ENCODE data around the gene TOE1.
"Not testable (repeated sequence)": the region's sequence is repeated elsewhere in the genome, so short reads cannot be mapped to it uniquely, and the experiment has no call there.

The TOE1 gene

GRCh38 chr1:45360981-45361380 is 21.0 kb downstream of the TOE1 start:
- not testable (repeated sequence) for DNase-seq

DNA sequence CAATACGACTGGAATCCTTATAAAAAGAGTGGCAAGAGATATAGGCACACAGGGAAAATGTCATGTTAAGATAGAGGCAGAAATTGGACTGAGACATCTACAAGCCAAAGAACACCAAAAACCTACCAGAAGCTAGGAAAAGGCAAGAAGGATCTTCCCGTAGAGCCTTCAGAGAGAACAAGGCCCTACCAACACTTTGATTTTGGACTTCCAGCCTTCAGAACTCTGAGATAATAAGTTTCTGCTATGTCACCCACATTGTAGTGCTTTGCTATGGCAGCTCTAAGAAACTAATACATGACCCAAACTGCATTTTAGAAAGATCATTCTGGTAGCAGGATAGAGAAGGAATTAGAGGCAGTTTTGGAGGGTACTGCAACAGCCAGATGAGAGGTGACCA is 24.3 kb downstream of the TOE1 start:
- no peak for DNase-seq

- no peak for DNase-seq
Measured at GRCh38 chr1:45365051-45365450, 25.1 kb downstream of the TOE1 start.

DNA sequence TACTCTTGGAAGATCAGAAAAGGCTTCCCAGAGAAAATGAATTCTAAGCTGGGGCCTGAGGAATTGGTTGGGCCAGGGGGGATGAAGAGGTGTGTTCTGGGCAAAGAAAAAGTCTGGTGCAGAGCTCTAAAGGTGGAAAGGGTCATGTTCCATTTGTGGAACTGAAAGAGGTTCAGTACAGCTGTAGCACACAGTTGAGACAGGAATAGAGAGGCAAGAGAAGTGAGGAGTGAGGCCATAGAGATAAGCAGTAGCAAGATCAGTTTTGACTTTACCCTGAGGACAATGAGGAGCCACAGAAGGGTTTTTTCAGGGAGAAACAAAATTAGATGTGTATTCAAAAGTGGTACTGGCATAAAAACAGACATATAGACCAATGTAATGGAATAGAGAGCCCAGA is 30.6 kb downstream of the TOE1 start:
- DNase-seq, result no peak

DNA sequence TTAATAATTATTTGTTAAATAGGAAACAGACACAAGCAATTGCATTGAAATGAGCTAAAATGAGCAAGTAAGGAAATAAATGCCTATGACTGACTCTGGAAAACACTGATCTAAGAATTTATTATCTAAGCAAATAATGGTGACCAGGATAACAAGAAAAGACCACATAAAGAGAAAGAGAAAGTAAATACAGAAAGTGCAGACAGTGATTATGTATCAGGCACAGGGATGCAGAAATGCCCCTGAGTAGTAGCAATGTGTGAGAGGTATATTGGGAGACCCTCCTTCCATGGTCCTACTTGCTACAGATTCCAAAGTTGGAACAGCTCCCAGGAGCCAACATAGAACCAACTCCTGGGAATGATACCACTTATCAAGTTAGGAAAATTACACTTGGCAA is 33.6 kb downstream of the TOE1 start:
- no peak for DNase-seq

DNA sequence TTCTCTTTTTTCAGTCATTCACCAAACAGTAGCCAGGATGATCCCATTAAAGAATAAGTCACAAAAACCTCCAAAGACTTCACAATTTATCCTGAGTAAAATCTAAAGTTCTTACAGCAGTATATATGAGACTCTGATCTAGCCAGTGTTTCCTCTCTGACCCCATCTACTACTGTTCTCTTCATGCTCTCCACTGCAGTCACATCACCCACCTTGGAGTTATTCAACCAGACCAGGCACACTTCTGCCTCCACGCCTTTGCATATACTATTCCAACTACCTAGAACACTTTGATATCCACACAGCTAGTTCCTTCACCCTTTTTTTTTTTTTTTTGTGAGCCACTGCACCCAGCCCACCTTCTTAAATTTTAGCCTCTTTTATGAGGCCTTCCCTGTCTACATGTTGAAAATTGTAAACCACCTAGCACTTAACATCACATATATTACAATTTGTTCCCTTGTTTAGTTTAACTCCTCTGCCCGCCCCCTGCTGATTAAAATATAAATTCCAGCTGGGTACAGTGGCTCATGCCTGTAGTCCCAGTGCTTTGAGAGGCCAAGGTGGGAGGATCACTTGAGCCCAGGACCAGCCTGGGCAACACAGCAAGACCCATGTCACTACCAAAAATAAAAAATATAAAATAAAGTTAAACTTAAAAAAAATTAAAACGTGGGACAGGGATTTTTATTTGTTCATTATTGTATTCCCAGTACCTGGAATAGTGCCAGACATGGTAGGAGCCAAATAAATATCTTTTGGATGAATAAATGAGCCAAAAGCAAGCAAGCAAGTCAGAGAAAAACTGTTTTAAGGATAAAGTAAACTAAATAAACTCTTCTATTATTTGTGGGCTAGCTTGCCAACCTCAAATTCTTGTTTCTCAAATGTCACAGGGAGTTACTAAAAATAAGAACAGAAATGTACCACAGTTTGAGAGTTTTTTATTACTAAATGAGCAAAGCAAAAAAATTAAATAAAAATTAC is 35.4 kb downstream of the TOE1 start:
- no peak for DNase-seq

DNA sequence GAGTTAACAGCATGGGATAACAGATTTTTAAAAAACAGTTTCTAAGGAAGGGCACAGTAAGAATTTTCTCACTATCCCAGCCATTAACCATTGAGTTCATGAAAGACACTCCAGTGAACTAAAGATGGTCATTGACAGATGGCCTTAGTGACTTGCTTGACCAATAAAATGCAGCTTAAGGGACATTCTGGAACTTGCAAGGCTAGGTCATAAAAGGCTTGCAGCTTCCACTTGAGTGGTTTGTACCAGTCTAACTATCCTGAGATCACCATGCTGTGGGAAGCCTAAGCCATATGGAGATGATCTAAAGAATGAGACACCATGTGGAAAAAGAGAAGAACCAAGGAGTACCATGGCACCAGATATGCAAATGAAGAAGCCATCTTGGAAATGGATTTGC is 38.2 kb downstream of the TOE1 start:
- DNase-seq, result no peak

DNA sequence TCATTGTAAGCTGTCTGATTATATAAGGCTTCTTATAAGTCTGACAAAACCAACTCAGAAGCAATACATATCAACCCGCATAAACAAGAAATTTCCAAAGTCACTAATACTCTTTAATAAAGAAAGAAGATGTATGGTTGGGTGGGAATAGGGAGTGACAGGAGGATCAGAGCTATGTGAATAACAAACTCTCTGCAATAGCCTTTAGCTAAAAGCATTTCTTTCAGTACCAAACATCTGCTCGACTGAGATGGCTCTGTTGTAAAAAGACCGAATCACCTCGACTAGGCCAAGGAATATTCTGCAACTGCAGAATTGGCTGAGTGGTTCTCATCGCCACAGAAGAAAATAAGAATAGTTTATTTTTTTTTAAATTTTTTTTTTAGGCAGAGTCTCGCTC is 39.6 kb downstream of the TOE1 start:
- no peak for DNase-seq

GRCh38 chr1:45380125-45380524 is 40.2 kb downstream of the TOE1 start:
- DNase-seq, result no peak

DNA sequence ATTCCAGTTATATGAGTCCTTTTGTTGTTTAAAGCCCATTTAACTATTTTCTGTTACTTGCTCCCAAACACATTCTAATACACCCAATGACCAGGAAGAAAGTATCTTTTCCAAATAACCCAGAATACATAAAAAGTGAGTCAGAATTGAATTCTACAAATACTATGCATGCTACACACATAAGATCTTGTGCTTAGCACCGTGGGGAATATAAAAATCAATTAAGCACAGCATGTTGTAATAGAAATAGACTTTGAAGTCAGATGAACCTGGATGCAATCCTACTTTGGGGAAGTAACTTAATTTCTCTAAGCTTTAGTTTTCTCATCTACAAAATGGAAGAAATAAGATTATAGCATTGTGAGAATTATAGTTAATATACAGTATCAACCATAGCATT is 40.8 kb downstream of the TOE1 start:
- DNase-seq, result no peak

- no peak for DNase-seq
Measured at GRCh38 chr1:45381243-45381642, 41.3 kb downstream of the TOE1 start.

GRCh38 chr1:45383191-45383590 is 43.2 kb downstream of the TOE1 start:
- DNase-seq, result no peak

DNA sequence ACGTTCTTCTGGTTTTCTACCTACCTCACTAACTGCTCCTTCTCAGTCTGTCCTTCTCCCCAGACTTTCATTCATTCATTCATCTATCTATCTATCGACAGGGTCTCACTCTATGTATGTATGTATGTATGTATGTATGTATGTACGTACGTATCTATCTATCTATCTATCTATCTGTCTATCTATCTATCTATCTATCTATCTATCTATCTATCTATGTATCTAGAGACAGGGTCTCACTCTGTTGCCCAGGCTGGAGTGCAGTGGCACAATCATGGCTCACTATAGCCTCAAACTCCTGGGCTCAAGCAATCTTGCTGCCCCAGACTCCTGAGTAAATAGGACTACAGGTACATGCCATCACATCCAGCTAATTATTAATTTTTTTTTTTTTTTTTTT is 44.2 kb downstream of the TOE1 start:
- not testable (repeated sequence) for DNase-seq

GRCh38 chr1:45385302-45385701 is 45.3 kb downstream of the TOE1 start:
- peak; percentile 68 for DNase-seq

DNA sequence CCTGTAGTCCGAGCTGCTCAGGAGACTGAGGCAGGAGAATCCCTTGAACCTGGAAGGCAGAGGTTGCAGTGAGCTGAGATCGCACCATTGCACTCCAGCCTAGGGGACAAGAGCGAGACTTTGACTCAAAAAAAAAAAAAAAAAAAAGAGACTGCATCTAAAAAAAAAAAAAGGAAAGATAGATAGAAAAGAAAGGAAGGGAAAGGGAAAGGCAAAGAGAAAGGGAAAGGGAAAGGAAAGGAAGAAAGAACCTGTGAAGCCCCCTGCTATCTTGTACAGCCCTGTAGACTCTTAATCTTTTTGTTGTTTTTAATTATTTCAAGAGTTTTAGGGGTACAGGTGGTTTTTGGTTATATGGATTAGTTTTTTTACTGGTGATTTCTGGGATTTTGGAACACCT is 46.2 kb downstream of the TOE1 start:
- no peak for DNase-seq

All from NCI-H187 treated with DMSO at 0.1 percent for 48 hours (cell line).